ENCODE data around the gene SUB1.

The SUB1 gene

GRCh38 chr5:32574540-32575175 lies 10.7 kb upstream of the SUB1 start:
- no peak overlapping the region for H3K27ac ChIP-seq
- no peaks in the 10 kb centered on the region for H3K27me3 ChIP-seq (replicated peaks)
- H3K4me3 ChIP-seq (ENCODE audit: low read depth, low read length) = no peak overlapping the region
- in situ Hi-C loops (cut with HindIII; ENCODE audit: low pct_ligation_motif_present, low sequenced_read_pairs) = no loop called here
- no peaks in the 10 kb centered on the region for H3K36me3 ChIP-seq (replicated peaks)
- no peak for TF ChIP-seq CTCF (IDR thresholded peaks at IDR 0.05; ENCODE audit: low read depth, low read length, missing control alignments)
- no peak for DNase-seq

- no peaks in the 10 kb centered on the region for H3K36me3 ChIP-seq (replicated peaks)
- TF ChIP-seq CTCF (IDR thresholded peaks at IDR 0.05; ENCODE audit: low read depth, low read length, missing control alignments) = no peak
- no peak overlapping the region for H3K27ac ChIP-seq
- no peaks in the 10 kb centered on the region for H3K27me3 ChIP-seq (replicated peaks)
- DNase-seq = no peak
- H3K4me3 ChIP-seq (ENCODE audit: low read depth, low read length) = no peak overlapping the region
- in situ Hi-C loops (cut with HindIII; ENCODE audit: low pct_ligation_motif_present, low sequenced_read_pairs) = no loop called here
Measured at GRCh38 chr5:32578363-32578762, 7.0 kb upstream of the SUB1 start.

GRCh38 chr5:32578764-32579163 lies 6.6 kb upstream of the SUB1 start:
- in situ Hi-C loops (cut with HindIII; ENCODE audit: low pct_ligation_motif_present, low sequenced_read_pairs) = no loop called here

GRCh38 chr5:32581010-32581785 lies 4.2 kb upstream of the SUB1 start:
- no peak for DNase-seq
- in situ Hi-C loops (cut with HindIII; ENCODE audit: low pct_ligation_motif_present, low sequenced_read_pairs) = no loop called here
- H3K4me3 ChIP-seq (ENCODE audit: low read depth, low read length) = no peak overlapping the region
- H3K36me3 ChIP-seq (replicated peaks) = no peaks in the 10 kb centered on the region
- no peak overlapping the region for H3K27ac ChIP-seq
- TF ChIP-seq CTCF (IDR thresholded peaks at IDR 0.05; ENCODE audit: low read depth, low read length, missing control alignments) = no peak
- no peaks in the 10 kb centered on the region for H3K27me3 ChIP-seq (replicated peaks)

More at GRCh38 chr5:32578764-32579163, 6.6 kb upstream of the SUB1 start:
- no peak for TF ChIP-seq CTCF (IDR thresholded peaks at IDR 0.05; ENCODE audit: low read depth, low read length, missing control alignments)
- Histone ChIP-seq H3K27ac (no peak overlapping the region), H3K27me3 (replicated peaks) (no peaks in the 10 kb centered on the region), H3K4me3 (ENCODE audit: low read depth, low read length) (no peak overlapping the region), H3K36me3 (replicated peaks) (no peaks in the 10 kb centered on the region)
- DNase-seq = no peak

GRCh38 chr5:32583582-32584232 lies 1.6 kb upstream of the SUB1 start:
- no peak for TF ChIP-seq CTCF (IDR thresholded peaks at IDR 0.05; ENCODE audit: low read depth, low read length, missing control alignments)
- no peaks in the 10 kb centered on the region for H3K36me3 ChIP-seq (replicated peaks)
- in situ Hi-C loops (cut with HindIII; ENCODE audit: low pct_ligation_motif_present, low sequenced_read_pairs) = no loop called here
- DNase-seq = no peak
- no peaks in the 10 kb centered on the region for H3K27me3 ChIP-seq (replicated peaks)
- H3K27ac ChIP-seq = no peak overlapping the region
- H3K4me3 ChIP-seq (ENCODE audit: low read depth, low read length) = no peak overlapping the region

All from brain microvascular endothelial cell (primary cell).